ENCODE results near the gene SMIM29.

SMIM29 gene

DNA sequence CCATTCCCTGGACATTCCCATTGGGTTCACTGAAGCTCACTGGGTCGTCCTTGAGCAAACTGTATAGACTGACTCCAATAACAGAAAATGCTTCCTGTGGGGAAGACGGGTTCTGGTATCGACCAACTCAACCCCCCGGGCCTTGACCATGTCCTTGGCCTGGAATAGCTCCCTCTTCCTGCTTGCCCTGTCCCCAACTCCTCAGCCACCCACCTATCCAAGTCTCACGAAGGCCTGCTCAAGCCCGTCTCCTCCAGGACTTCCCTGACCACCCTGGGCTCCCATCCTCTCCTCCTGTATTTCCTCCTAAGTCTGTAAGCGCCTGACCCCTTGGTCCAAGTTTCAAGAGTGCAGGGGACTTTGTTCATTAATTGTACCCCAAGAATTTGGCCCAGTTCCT, 14.9 kb downstream of the SMIM29 start:
- H3K27ac ChIP-seq: no peak overlapping the region
- TF ChIP-seq ZFX (IDR thresholded peaks at IDR 0.05; ENCODE audit: borderline replicate concordance): no peak
- TF ChIP-seq, protein P1, sequence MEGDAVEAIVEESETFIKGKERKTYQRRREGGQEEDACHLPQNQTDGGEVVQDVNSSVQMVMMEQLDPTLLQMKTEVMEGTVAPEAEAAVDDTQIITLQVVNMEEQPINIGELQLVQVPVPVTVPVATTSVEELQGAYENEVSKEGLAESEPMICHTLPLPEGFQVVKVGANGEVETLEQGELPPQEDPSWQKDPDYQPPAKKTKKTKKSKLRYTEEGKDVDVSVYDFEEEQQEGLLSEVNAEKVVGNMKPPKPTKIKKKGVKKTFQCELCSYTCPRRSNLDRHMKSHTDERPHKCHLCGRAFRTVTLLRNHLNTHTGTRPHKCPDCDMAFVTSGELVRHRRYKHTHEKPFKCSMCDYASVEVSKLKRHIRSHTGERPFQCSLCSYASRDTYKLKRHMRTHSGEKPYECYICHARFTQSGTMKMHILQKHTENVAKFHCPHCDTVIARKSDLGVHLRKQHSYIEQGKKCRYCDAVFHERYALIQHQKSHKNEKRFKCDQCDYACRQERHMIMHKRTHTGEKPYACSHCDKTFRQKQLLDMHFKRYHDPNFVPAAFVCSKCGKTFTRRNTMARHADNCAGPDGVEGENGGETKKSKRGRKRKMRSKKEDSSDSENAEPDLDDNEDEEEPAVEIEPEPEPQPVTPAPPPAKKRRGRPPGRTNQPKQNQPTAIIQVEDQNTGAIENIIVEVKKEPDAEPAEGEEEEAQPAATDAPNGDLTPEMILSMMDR (IDR thresholded peaks at IDR 0.05): no peak

DNA sequence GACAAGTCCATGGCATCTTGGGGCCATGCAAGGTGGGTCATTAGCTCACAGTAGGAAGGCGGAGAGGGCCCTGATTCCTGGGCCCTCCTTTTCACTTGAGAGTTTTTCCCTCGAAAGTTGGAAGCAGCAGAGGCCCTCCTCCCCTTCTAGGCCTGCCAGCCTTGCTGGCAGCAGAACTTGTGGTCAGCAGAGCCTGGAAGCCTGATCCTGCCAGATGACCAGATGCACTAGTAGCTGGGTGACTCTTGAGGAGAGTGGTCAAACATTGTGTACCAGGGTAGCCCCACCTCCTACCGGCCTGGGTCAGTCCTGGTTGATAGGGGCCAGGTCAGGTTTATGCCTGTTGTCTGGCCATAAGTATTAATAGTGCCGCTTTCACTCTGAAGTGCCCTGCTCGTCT, 15.9 kb downstream of the SMIM29 start:
- H3K27ac ChIP-seq: no peak overlapping the region
- TF ChIP-seq ZFX (IDR thresholded peaks at IDR 0.05; ENCODE audit: borderline replicate concordance): no peak
- TF ChIP-seq, protein P1 (IDR thresholded peaks at IDR 0.05): no peak

DNA sequence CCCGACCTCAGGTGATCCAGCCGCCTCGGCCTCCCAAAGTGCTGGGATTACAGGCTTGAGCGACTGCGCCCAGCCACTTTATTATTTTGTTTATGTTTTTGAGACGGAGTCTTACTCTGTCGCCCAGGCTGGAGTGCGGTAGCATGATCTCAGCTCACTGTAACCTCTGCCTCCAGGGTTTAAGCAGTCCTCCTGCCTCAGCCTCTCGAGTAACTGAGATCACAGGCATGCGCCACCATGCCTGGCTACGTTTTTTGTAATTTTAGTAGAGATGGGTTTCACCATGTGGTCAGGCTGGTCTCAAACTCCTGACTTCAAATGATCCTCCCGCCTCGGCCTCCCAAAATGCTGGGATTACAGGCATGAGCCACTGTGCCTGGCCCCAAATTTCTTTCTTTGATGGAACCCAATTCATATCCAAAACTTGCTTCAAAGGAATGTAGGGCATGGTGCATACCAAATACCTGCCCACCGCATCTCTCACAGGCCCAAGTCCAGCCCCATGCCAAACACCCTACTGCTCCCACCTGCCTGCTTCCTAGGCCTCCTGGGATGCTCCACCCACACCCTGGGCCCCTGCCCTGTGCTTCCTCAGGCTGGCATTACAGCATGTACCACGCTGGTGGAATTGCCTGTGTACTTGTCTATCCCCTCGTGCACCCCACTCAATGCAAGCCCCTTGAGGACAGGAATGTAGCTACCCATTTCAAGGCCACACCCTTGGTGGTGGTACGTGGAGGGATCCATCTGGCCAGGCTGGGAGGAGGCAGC, 17.1 kb downstream of the SMIM29 start:
- no peak for TF ChIP-seq ZFX (IDR thresholded peaks at IDR 0.05; ENCODE audit: borderline replicate concordance)
- TF ChIP-seq, protein P1 (IDR thresholded peaks at IDR 0.05): no peak
- no peak overlapping the region for H3K27ac ChIP-seq

DNA sequence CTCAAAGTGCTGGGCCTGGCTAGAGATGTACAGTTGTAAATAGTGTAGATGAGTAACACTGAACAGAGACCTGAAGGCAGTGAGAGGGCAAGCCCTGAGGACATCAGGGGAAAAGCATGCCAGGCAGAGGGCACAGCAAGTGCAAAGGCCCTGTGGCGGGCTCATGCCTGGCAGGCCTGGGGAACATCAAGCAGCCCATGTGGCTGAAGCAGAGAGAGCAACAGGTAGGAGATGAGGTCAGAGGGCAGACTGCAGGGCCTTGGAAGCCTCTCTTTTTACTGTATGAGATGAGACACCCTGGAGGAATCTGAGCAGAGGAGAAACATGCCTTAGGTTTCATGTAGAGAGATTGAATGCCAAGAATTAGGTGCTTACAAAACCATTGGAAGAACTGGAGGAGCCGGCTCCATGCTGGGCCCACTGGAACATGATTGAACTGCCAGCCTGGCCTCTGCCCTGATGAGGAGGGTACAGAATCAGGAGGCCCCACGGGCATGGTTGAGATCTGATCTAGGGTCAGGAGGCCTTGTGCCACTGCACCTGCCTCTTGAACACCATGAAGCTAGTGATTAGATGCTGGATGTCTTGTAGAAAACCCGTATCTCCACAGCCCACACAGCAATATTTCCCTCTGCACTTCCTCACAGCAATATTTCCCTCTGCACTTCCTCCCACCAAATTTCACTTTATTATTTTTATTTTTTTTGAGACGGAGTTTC, 18.0 kb downstream of the SMIM29 start:
- TF ChIP-seq, protein P1 (IDR thresholded peaks at IDR 0.05): no peak
- TF ChIP-seq ZFX (IDR thresholded peaks at IDR 0.05; ENCODE audit: borderline replicate concordance): no peak

DNA sequence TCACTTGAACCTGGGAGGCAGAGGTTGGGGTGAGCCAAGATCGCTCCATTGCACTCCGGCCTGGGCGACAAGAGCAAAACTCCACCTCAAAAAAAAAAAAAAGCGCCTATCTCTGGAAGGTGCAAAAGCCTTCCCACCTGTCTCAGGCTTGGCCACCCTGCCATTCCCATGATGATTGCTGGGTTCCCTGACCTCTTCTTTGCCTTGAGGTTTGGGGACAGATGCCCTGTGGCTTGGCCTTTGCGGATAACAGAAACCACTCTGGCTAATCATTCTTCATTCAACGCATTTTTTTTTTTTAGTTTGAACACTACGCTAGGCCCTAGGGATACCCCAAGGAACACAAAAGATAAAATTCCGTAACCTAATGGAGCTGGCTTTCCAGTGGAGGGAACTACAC, 18.9 kb downstream of the SMIM29 start:
- no peak overlapping the region for H3K27ac ChIP-seq
- TF ChIP-seq ZFX (IDR thresholded peaks at IDR 0.05; ENCODE audit: borderline replicate concordance): no peak
- TF ChIP-seq, protein P1 (IDR thresholded peaks at IDR 0.05): no peak

More for the DNA sequence above, 18.0 kb downstream of the SMIM29 start:
- H3K27ac ChIP-seq: no peak overlapping the region

DNA sequence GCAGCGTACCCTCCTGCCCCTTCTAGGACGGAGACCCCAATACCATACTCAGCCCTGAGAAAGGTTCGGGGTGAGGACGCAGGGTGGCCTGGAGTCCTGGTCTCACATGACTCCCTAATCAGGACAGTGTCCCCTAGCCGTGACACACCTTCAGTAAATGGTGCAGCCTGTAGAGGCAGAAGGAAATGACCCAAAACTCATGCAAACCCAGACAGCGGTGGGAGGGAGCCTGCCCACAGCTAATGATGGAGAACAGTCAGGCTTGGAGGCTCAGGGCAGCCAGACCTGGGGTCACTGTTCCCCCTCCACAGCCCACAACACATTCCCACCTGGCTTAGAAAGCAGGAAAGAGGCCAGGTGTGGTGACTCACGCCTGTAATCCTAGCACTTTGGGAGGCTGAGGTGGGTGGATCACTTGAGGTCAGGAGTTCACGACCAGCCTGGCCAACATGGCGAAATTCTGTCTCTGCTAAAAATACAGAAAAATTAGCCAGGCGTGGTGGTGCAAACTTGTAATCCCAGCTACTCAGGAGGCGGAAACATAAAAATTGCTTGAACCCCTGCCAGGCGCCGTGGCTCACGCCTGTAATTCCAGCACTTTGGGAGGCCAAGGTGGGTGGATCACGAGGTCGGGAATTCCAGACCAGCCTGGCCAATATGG, 20.9 kb downstream of the SMIM29 start:
- no peak for TF ChIP-seq ZFX (IDR thresholded peaks at IDR 0.05; ENCODE audit: borderline replicate concordance)
- TF ChIP-seq, protein P1 (IDR thresholded peaks at IDR 0.05): no peak
- no peak overlapping the region for H3K27ac ChIP-seq

Measured in 22Rv1 (cell line).